Spleen (tissue), 7 donors: ENCODE measurements around the gene CREM.

ENCODE experiments used
- POLR2A ChIP-seq, 3 donors: fragments of 450-650 bp; IDR thresholded peaks; one replicate each; pipeline ENCODE4 v1.5.1; 2017; ENCODE audit warnings: antibody characterized with exemption in 3 of 3, mild to moderate bottlenecking in 1 of 3
- POLR2AphosphoS5 ChIP-seq, 3 donors: sonication (generic); formaldehyde crosslinking; IDR thresholded peaks; one replicate each; pipeline ENCODE4 v1.5.1; 2017; ENCODE audit warnings: antibody characterized with exemption in 3 of 3
- TF ChIP-seq, protein P1 (sequence below), 11 experiments: fragments of 200-600 bp in 7 of 11; fragments of 450-650 bp in 4 of 11; sonication (generic) in 4 of 11; IDR thresholded peaks in 8 of 11; conservative IDR thresholded peaks in 3 of 11; 1 replicate in 7 of 11; 2 replicates in 4 of 11; pipeline versions ENCODE4 v1.4.0 to v1.8.0; 2016 to 2021; ENCODE audit warnings: antibody characterized with exemption in 11 of 11, inconsistent platforms in 4 of 11, mild to moderate bottlenecking in 1 of 11
- donor health status: DM: no; HTN: no; CAD: no; lungs with moderate emphysema.
- donor health status: DM: no; HTN: no; CAD: no.
- donor health status: DM: no; HTN: no; CAD: no.

DNA sequence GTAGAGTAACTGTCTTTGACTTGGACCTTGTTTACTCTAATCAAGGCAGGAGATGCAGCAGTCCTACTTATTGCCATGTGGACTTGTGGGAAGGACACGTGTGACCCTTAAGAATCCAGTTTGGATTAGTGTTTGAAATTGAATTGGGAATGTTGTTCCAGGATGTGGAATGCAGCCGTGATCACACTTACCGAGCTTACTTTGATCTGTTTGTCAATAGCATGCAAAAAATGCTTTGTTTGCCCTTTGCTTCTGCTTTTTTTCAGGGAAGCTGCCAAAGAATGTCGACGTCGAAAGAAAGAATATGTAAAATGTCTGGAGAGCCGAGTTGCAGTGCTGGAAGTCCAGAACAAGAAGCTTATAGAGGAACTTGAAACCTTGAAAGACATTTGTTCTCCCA is 84.7 kb downstream of the CREM start:
- TF ChIP-seq POLR2AphosphoS5 (IDR thresholded peaks at IDR 0.05) = no peak
- TF ChIP-seq, protein P1, sequence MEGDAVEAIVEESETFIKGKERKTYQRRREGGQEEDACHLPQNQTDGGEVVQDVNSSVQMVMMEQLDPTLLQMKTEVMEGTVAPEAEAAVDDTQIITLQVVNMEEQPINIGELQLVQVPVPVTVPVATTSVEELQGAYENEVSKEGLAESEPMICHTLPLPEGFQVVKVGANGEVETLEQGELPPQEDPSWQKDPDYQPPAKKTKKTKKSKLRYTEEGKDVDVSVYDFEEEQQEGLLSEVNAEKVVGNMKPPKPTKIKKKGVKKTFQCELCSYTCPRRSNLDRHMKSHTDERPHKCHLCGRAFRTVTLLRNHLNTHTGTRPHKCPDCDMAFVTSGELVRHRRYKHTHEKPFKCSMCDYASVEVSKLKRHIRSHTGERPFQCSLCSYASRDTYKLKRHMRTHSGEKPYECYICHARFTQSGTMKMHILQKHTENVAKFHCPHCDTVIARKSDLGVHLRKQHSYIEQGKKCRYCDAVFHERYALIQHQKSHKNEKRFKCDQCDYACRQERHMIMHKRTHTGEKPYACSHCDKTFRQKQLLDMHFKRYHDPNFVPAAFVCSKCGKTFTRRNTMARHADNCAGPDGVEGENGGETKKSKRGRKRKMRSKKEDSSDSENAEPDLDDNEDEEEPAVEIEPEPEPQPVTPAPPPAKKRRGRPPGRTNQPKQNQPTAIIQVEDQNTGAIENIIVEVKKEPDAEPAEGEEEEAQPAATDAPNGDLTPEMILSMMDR (IDR thresholded peaks at IDR 0.05 in 8 of 11, conservative IDR thresholded peaks at IDR 0.05 in 3 of 11) = no peak
- TF ChIP-seq POLR2A (IDR thresholded peaks at IDR 0.05) = no peak
